ENCODE results near the gene KLHL2. TPM values are rescaled to one million over a fixed set of nuclear protein-coding genes. Genes with fewer than 3 reads are reported as not detected.
"Not testable (repeated sequence)": the region's sequence is repeated elsewhere in the genome, so short reads cannot be mapped to it uniquely, and the experiment has no call there.

Gene KLHL2
- total and polyA plus RNA-seq, 2 donors (not counting 3 experiments of a cell fraction or from before 2014, with no cell fraction given) = 9.9 to 22.1 TPM

DNA sequence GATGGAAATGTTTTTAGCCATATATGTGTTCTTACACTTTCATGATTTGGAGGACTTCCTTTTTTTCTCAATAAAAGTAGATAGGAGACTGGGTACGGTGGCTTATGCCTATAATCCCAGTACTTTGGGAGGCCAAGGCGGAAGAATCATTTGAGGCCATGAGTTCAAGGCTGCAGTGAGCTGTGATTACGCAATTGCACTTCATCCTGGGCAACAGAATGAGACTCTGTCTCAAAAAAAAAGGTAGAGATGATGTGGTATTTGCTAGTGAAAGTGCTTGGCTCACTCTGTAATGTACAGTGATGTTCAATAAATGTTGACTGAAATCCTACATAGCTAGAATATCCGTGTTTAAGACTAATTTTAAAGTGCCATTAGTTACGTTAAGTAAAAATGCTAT, 27.4 kb downstream of the KLHL2 start:
- H4K20me1 ChIP-seq (replicated peaks; ENCODE audit: control insufficient read depth, extremely low read depth, insufficient read depth, low read length) = no peaks in the 10 kb centered on the region
- no peaks in the 10 kb centered on the region for H3K4me1 ChIP-seq (ENCODE audit: control insufficient read depth, extremely low read depth, insufficient read depth, low read length)
- dilution Hi-C loops (cut with MboI; ENCODE audit: extremely low pct_ligation_motif_present, low sequenced_read_pairs) = no loop called here
- no peak for TF ChIP-seq POLR2A (IDR thresholded peaks at IDR 0.05; ENCODE audit: low read depth, low read length)
- TF ChIP-seq FOS (IDR thresholded peaks at IDR 0.05; ENCODE audit: borderline replicate concordance, insufficient read depth, low read length) = no peak
- TF ChIP-seq POLR2AphosphoS5 (IDR thresholded peaks at IDR 0.05; ENCODE audit: insufficient read depth, low read depth, low read length) = no peak
- no peak for TF ChIP-seq MYC (IDR thresholded peaks at IDR 0.05; ENCODE audit: low read depth, low read length)
- TF ChIP-seq, protein P1, sequence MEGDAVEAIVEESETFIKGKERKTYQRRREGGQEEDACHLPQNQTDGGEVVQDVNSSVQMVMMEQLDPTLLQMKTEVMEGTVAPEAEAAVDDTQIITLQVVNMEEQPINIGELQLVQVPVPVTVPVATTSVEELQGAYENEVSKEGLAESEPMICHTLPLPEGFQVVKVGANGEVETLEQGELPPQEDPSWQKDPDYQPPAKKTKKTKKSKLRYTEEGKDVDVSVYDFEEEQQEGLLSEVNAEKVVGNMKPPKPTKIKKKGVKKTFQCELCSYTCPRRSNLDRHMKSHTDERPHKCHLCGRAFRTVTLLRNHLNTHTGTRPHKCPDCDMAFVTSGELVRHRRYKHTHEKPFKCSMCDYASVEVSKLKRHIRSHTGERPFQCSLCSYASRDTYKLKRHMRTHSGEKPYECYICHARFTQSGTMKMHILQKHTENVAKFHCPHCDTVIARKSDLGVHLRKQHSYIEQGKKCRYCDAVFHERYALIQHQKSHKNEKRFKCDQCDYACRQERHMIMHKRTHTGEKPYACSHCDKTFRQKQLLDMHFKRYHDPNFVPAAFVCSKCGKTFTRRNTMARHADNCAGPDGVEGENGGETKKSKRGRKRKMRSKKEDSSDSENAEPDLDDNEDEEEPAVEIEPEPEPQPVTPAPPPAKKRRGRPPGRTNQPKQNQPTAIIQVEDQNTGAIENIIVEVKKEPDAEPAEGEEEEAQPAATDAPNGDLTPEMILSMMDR (IDR thresholded peaks at IDR 0.05; ENCODE audit: extremely low read depth in 1 of 2, insufficient read depth in 1 of 2, low read depth in 1 of 2, low read length in 2 of 2) = no peak
- TF ChIP-seq EZH2 (IDR thresholded peaks at IDR 0.05; ENCODE audit: borderline replicate concordance, low read depth, low read length, severe bottlenecking) = no peak
- no peak for TF ChIP-seq GATA2 (IDR thresholded peaks at IDR 0.05; ENCODE audit: insufficient read depth, insufficient read length, low read depth, low read length)
- TF ChIP-seq, protein P2, sequence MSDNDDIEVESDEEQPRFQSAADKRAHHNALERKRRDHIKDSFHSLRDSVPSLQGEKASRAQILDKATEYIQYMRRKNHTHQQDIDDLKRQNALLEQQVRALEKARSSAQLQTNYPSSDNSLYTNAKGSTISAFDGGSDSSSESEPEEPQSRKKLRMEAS (IDR thresholded peaks at IDR 0.05; ENCODE audit: insufficient read depth, insufficient read length) = no peak
- TF ChIP-seq JUN (IDR thresholded peaks at IDR 0.05; ENCODE audit: borderline replicate concordance, insufficient read depth, insufficient read length, low read depth) = no peak
- H3K27me3 ChIP-seq (ENCODE audit: control insufficient read depth in 2 of 2, insufficient read depth in 2 of 2, low read length in 2 of 2) = no peaks in the 10 kb centered on the region
- POLR2A ChIA-PET = no interaction called here
- H3K4me2 ChIP-seq (ENCODE audit: insufficient read depth, low read length) = no peak overlapping the region
- no peak overlapping the region for H3K4me3 ChIP-seq (replicated peaks in 1 of 3; ENCODE audit: insufficient read depth in 1 of 3, low read depth in 1 of 3, low read length in 3 of 3)
- H3K36me3 ChIP-seq (ENCODE audit: control insufficient read depth in 2 of 2, extremely low read depth in 1 of 2, insufficient read depth in 2 of 2, low read length in 2 of 2) = no peaks in the 10 kb centered on the region
- BruUV-seq (replicated peaks) = no TSS peak
- intact Hi-C loops (cut with micrococcal nuclease) = no loop called here
- DNase-seq (ENCODE audit: low read depth, low spot score) (no peak), FAIRE-seq (no peak)
- H3K9ac ChIP-seq (replicated peaks; ENCODE audit: extremely low read depth, insufficient read depth, low read length) = no peak overlapping the region
- CTCF ChIA-PET = no interaction called here
- H3K79me2 ChIP-seq (ENCODE audit: control insufficient read depth, insufficient read depth, low read length) = no peaks in the 10 kb centered on the region
- H2AFZ ChIP-seq (ENCODE audit: low read depth, low read length) = no peak overlapping the region
- no peak overlapping the region for H3K27ac ChIP-seq (ENCODE audit: insufficient read depth, low read depth, low read length)
- no peaks in the 10 kb centered on the region for H3K9me1 ChIP-seq (replicated peaks; ENCODE audit: control insufficient read depth, extremely low read depth, insufficient read depth, low read length)
- H3K9me3 ChIP-seq (replicated peaks; ENCODE audit: control insufficient read depth, insufficient read depth, low read length) = no peaks in the 10 kb centered on the region

DNA sequence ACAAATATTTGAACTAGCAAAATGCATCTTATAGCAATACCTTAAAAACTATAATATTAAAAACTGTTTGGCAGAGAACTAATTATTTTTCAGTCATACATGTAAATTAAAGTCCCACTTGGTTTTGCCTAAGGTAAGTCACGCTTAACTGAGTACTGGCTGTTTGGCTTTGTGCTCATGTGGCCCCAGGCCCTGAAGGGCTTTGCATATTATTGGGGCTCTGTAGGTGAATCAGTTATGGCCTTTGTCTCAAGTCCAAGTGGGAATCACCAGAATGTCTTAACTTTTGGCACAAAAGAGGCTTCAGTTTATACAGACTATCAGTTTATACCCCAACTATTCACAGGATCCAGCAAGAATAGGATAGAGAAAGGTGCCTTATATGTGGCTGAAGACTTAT, 29.5 kb downstream of the KLHL2 start:
- H3K9me1 ChIP-seq (replicated peaks; ENCODE audit: control insufficient read depth, extremely low read depth, insufficient read depth, low read length); FAIRE-seq; dilution Hi-C loops (cut with MboI; ENCODE audit: extremely low pct_ligation_motif_present, low sequenced_read_pairs); H3K4me3 ChIP-seq (replicated peaks in 1 of 3; ENCODE audit: insufficient read depth in 1 of 3, low read depth in 1 of 3, low read length in 3 of 3); H2AFZ ChIP-seq (ENCODE audit: low read depth, low read length); DNase-seq (ENCODE audit: low read depth, low spot score); H3K4me1 ChIP-seq (ENCODE audit: control insufficient read depth, extremely low read depth, insufficient read depth, low read length); CTCF ChIA-PET; POLR2A ChIA-PET; H3K27me3 ChIP-seq (ENCODE audit: control insufficient read depth in 2 of 2, insufficient read depth in 2 of 2, low read length in 2 of 2); BruUV-seq (replicated peaks); intact Hi-C loops (cut with micrococcal nuclease); H3K4me2 ChIP-seq (ENCODE audit: insufficient read depth, low read length); H4K20me1 ChIP-seq (replicated peaks; ENCODE audit: control insufficient read depth, extremely low read depth, insufficient read depth, low read length); H3K9me3 ChIP-seq (replicated peaks; ENCODE audit: control insufficient read depth, insufficient read depth, low read length); H3K36me3 ChIP-seq (ENCODE audit: control insufficient read depth in 2 of 2, extremely low read depth in 1 of 2, insufficient read depth in 2 of 2, low read length in 2 of 2); H3K9ac ChIP-seq (replicated peaks; ENCODE audit: extremely low read depth, insufficient read depth, low read length); H3K27ac ChIP-seq (ENCODE audit: insufficient read depth, low read depth, low read length); H3K79me2 ChIP-seq (ENCODE audit: control insufficient read depth, insufficient read depth, low read length): not testable (repeated sequence)

DNA sequence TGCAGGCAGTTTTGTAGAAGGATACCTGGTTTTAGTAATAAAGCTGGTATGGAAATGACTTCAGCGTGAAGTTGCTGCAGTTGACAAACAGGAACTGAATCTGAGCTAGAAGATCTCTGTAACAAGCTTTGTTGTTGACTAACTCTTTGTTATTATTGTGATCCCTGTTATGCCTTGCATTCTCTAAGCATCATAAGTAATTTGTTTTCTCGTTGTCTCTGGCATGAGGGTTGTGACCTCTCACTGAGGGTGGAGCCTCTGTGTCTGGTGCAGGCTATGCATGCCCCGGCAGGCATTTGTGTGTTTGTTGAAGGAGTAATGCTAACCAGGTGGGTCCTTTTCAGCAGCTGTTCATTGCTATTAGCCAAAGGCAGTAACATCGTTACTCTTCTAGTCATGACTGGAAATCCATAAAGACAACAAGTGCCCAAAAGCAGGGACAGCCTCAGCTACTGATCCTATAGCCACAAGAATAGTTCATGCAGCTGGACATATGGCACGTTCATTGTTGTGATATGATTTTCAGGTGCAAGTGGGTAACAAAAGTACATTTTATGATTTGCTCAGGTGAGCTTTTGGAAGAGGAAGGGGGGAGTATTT, 30.8 kb downstream of the KLHL2 start:
- dilution Hi-C loops (cut with MboI; ENCODE audit: extremely low pct_ligation_motif_present, low sequenced_read_pairs); H3K4me3 ChIP-seq (replicated peaks in 1 of 3; ENCODE audit: insufficient read depth in 1 of 3, low read depth in 1 of 3, low read length in 3 of 3); FAIRE-seq; H3K9ac ChIP-seq (replicated peaks; ENCODE audit: extremely low read depth, insufficient read depth, low read length); DNase-seq (ENCODE audit: low read depth, low spot score); H3K4me1 ChIP-seq (ENCODE audit: control insufficient read depth, extremely low read depth, insufficient read depth, low read length); POLR2A ChIA-PET; CTCF ChIA-PET; H3K27me3 ChIP-seq (ENCODE audit: control insufficient read depth in 2 of 2, insufficient read depth in 2 of 2, low read length in 2 of 2); H2AFZ ChIP-seq (ENCODE audit: low read depth, low read length); intact Hi-C loops (cut with micrococcal nuclease); H3K4me2 ChIP-seq (ENCODE audit: insufficient read depth, low read length); H3K9me3 ChIP-seq (replicated peaks; ENCODE audit: control insufficient read depth, insufficient read depth, low read length); H3K27ac ChIP-seq (ENCODE audit: insufficient read depth, low read depth, low read length); H3K79me2 ChIP-seq (ENCODE audit: control insufficient read depth, insufficient read depth, low read length); BruUV-seq (replicated peaks); H4K20me1 ChIP-seq (replicated peaks; ENCODE audit: control insufficient read depth, extremely low read depth, insufficient read depth, low read length); H3K36me3 ChIP-seq (ENCODE audit: control insufficient read depth in 2 of 2, extremely low read depth in 1 of 2, insufficient read depth in 2 of 2, low read length in 2 of 2); H3K9me1 ChIP-seq (replicated peaks; ENCODE audit: control insufficient read depth, extremely low read depth, insufficient read depth, low read length): not testable (repeated sequence)

All from endothelial cell of umbilical vein (primary cell).